HL-60 (cell line): Measurements from ENCODE around the gene HLCS.

Source experiments
- CTCF ChIP-seq: IDR thresholded peaks from one replicate; pipeline ENCODE4 v1.5.1; 2011; ENCODE audit warnings: low read length, control low read depth, inconsistent platforms; ENCODE audit not compliant: insufficient read depth
- GABPA ChIP-seq: IDR thresholded peaks from 2 replicates; pipeline ENCODE4 v1.6.1; 2012; ENCODE audit warnings: low read depth
- POLR2AphosphoS5 ChIP-seq: IDR thresholded peaks from 2 replicates; pipeline ENCODE4 v1.6.1; 2012; ENCODE audit warnings: low read depth

- TF ChIP-seq CTCF (no peak), POLR2AphosphoS5 (no peak), GABPA (no peak)
Observed at GRCh38 chr21:36773995-36774394, 192.5 kb downstream of the HLCS start.
